ENCODE measurements around the gene FFAR2.

Gene FFAR2

DNA sequence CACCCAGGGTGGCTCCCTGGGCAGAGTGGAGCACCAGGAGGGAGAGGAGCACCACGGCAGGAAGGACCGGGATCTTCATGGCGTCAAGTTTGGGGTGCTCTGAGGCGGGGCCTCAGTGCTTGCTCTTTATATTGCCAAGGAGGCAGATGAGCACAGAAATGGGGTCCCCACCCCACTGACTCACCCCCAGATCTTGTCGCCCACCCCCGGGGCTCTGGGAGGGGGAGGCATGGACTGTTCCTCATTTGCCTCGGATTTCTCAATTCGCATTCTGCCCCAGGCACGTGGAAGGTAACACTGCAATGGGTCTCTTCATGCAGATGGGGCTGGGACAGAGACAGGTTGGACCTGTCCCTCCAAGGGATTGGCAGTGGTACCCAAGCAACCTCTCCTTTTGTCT is 42.3 kb downstream of the FFAR2 start, which contains the start of gene KRTDAP:
Gene KRTDAP (minus strand): TSS at position 101 of the 400 bp plus-strand sequence. CDS start 22 bp downstream, at position 79.
- no peak for DNase-seq

DNA sequence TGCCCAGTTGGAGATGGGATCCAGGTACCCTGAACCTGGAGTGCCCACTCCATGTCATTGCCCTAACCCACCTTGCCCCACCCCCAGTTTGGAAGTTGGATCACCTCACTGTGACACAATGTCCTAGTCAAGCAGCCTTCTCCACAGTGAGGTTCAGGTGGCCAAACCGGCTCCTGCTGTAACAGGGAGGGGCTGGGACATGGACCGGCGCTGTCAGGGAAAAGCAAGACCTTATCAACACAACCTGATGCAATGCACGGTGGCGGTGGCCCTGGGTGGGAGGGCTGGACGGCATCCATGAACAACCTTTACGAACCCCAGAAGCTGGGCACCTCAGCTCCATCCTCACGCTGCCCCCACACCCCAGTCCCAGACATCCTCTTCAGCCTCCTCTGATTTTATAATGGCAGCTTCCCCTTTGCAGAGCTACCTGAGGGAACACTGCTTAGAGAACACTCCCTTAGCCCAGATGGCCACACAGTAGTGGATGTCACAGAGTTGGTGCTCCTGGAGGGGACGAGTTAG is 43.8 kb downstream of the FFAR2 start:
- DNase-seq = no peak

DNA sequence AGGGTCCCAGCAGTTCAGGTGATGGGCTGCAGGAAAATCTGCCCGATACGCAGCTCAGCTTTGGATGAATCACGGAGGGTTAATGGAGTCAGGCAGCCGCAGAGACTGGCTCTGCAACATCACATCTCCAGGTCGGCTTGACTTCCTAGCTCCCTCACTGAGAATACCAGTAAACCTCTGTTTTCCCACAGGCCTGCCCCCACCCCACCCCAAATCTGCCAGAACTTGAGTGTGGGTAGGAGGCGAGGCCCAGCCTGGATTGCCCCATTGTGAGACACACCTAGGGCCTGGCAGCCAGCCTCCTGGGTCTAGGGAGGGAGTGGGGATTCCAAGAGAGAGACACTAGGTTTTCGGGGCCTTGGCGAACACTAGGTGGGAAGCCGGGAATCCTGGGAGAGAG is 45.9 kb downstream of the FFAR2 start:
- DNase-seq = no peak

DNA sequence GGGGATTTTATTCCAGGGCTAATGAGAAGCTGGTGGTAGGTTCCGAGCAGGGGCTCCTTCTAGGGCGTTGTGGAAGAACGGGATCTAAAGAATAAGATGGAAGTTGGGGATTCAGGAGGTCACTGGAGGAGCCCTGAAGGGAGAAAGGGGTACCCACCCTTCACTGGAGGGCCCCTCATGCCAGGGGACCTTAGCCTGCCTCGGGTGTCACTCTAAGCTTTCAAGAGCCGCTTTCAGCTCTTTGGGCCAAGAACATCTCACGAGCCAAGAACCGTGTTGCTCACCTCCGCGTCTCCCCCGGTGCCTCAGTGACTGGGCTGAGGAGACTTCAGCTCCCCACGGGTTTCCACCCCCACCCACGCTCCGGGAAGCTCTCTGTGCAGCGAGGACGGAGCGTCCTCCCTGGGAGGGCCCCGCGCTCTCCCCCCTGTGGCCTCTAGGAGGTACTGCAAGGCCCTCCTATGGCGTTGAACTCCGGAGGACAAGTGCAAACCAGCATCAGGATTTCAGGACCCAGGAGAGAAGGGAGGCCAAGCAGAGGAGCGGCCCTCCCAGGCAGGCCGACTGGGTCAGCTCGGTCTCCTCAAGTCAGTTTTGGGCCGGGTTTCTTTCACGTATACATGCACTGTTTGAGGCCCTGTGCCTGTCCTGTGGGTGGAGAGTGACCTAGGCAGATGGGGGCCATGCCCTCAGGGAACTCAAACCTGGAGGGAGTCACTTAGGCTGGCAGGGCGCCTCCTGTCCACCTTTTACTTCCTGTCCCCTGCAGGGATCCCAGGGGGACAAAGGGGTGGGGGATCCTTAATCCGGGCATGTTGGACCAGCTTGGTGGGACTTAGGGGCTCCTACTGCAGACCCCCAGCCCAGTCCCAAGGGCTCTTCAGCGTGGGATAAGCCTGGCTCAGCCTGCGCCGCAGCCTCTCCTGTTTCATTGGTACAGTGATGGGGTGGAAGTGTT is 47.3 kb downstream of the FFAR2 start:
- peak; percentile 28 to 64 (median 60) for DNase-seq

DNA sequence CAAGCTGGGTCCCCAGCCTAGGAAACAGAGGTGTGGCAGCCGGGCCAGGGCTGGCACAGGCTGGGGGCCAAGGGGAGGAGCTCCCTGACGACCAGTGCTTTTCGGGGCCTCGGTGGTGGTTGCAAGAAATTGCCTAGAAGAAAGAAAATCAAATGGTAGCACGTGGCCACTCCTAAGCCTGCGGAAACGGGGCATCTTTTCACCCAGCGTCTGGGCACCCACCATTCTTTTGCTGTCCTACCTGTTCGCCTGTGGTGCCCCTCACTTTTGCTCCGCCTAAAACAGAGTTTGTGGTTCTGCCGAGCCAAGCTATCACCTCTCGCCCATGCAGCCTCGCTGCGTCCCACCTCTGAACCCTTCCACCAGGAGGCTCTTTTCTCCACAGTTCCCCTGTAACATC is 49.3 kb downstream of the FFAR2 start:
- DNase-seq = no peak

DNA sequence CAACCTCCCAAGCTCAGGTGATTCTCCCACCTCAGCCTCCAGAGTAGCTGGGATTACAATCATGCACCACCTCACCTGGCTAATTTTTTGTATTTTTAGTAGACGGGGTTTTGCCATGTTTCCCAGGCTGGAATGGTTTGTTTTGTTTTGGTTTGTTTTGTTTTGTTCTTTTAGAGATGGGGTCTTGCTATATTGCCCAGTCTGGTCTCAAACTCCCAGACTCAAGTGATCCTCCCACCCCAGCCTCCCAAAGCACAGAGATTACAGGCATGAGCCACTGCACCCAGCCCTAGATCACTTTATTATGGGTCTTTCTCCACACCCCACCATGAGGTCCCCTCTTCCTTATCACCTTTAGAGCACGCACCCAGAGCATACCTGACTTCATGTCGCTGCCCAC is 50.2 kb downstream of the FFAR2 start:
- DNase-seq = no peak

DNA sequence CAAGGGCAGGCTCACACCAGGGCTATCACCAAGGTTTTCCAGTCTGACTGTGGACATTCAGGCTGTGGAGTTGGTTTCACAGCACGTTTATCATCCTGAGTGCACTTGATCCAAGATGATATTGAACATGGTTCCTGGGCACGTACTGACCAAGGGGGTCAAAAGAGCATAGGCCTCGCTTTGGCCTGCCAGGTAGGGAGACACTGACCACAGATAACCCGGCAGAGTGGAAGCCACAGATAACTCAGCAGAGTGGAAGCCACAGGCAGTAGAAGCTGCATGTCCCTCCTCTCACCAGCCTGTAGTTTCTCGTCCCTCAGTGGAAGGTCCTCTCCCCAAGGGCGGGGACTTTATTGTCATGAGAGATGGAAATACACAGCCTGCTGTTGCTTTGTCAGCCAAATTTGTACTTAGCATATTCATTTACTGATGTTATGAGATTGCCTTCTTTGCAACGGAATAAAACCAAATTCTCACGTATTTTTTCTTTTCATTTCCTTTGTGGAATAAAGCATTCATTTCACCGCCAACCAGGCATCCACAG is 51.0 kb downstream of the FFAR2 start:
- no peak for DNase-seq

DNA sequence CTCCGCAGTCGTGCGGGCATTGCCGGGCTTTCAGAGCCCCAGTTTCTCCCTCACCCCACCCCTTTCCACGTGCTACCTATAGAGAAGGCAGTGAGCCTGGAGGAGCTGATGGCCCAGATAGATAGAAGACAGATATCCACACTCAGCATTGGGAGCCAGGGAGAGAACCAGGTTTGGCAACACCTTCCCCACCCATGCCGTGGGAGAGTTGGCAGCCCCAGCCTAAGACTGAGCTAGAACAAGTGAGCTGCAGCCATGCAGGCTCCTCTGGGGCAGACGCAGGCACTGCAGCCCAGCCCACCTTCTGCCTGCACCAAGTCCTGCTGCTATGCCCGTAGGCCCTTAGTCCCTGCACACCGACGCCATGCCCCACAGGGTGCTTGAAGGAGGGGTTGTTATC is 52.6 kb downstream of the FFAR2 start:
- DNase-seq = no peak

Measured in T-helper 2 cell (primary cell).